ENCODE results near the gene BANF1. TPM values are rescaled to one million over a fixed set of nuclear protein-coding genes. Genes with fewer than 3 reads are reported as not detected.

Gene BANF1
- total and polyA plus RNA-seq, 9 of the 15 experiments (the other 6 are each of a cell fraction or from before 2014, with no cell fraction given) = 108 to 651 (median 263) TPM

DNA sequence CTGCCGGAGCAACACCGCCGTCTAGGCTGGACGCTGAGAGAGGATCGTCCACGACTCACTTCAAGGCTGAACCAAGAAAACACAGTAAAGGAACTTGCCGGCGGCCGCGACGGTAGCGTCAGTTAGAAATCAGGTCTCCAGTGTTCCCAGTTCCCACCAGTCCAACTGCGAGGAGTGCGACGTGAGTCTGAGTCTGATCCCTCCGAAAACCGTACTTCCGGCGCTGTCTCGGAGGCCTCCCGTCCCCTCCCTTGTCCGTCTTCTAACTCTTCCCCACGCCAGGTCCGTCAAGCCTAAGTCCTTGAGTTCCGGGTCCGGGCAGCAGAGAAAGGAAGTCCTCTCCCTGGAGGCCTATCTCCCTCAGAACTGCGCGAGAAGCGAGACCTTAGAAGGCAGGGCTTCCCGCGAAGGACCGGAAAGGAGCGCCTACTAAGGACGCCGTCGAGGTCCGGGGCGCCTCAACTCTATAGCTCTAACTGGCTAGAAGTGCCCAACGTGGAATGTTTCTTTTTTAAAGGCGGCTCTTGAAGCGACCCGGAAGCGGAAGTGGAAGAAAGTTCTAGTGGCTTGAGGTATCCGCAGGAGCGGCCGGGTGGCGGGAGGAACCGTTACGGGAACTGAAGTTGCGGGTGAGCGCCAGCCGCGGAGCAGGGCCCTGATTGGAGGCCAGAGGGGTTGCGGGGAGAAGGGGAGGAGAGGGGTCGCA, at the start of gene BANF1, which contains the start of gene EIF1AD (continued):
- TF ChIP-seq TAF1 (IDR thresholded peaks at IDR 0.05; ENCODE audit: control insufficient read depth, extremely low read depth, insufficient read depth, low read length, severe bottlenecking) (peak; percentile 98), ZZZ3 (IDR thresholded peaks at IDR 0.05) (peak; percentile 86), HLTF (IDR thresholded peaks at IDR 0.05) (peak; percentile 52; the same call in 1 of the 2 replicates), U2AF2 (optimal IDR thresholded peaks at IDR 0.05; ENCODE audit: low read depth, low read length) (no peak), CHD1 (IDR thresholded peaks at IDR 0.05; ENCODE audit: low read length) (peak; percentile 41), NR2F6 (CRISPR knock-in tag; IDR thresholded peaks at IDR 0.05) (no peak), CTBP1 (IDR thresholded peaks at IDR 0.05; ENCODE audit: borderline replicate concordance) (peak; percentile 90), ZNF197 (CRISPR knock-in tag; IDR thresholded peaks at IDR 0.05; ENCODE audit: low read depth) (0 out of 2 replicates have a peak, but pooled peaks have one; percentile 53), RB1 (IDR thresholded peaks at IDR 0.05; ENCODE audit: low read depth) (peak; percentile 71; the same call in 1 of the 2 replicates), ZKSCAN1 (IDR thresholded peaks at IDR 0.05; ENCODE audit: low read depth, low read length) (peak; percentile 71; the same call in 1 of the 2 replicates), NFATC3 (IDR thresholded peaks at IDR 0.05) (peak; percentile 88; the same call in 1 of the 2 replicates), ARNT (IDR thresholded peaks at IDR 0.05) (peak; percentile 78 to 94; a peak in 2 of 4 replicates), GATA2 (CRISPR knock-in tag; IDR thresholded peaks at IDR 0.05) (no peak), ZNF232 (CRISPR knock-in tag; IDR thresholded peaks at IDR 0.05) (no peak), KDM5B (IDR thresholded peaks at IDR 0.05; ENCODE audit: insufficient replicate concordance, low read depth, low read length) (peak; percentile 91), ZNF696 (CRISPR knock-in tag; conservative IDR thresholded peaks at IDR 0.05) (no peak), CBX8 (IDR thresholded peaks at IDR 0.05; ENCODE audit: borderline replicate concordance, extremely low read depth, low read depth, low read length, poor library complexity, severe bottlenecking) (no peak)
- TF ChIP-seq, protein P1, sequence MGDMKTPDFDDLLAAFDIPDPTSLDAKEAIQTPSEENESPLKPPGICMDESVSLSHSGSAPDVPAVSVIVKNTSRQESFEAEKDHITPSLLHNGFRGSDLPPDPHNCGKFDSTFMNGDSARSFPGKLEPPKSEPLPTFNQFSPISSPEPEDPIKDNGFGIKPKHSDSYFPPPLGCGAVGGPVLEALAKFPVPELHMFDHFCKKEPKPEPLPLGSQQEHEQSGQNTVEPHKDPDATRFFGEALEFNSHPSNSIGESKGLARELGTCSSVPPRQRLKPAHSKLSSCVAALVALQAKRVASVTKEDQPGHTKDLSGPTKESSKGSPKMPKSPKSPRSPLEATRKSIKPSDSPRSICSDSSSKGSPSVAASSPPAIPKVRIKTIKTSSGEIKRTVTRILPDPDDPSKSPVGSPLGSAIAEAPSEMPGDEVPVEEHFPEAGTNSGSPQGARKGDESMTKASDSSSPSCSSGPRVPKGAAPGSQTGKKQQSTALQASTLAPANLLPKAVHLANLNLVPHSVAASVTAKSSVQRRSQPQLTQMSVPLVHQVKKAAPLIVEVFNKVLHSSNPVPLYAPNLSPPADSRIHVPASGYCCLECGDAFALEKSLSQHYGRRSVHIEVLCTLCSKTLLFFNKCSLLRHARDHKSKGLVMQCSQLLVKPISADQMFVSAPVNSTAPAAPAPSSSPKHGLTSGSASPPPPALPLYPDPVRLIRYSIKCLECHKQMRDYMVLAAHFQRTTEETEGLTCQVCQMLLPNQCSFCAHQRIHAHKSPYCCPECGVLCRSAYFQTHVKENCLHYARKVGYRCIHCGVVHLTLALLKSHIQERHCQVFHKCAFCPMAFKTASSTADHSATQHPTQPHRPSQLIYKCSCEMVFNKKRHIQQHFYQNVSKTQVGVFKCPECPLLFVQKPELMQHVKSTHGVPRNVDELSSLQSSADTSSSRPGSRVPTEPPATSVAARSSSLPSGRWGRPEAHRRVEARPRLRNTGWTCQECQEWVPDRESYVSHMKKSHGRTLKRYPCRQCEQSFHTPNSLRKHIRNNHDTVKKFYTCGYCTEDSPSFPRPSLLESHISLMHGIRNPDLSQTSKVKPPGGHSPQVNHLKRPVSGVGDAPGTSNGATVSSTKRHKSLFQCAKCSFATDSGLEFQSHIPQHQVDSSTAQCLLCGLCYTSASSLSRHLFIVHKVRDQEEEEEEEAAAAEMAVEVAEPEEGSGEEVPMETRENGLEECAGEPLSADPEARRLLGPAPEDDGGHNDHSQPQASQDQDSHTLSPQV (IDR thresholded peaks at IDR 0.05) = no peak
- TF ChIP-seq, protein P2, sequence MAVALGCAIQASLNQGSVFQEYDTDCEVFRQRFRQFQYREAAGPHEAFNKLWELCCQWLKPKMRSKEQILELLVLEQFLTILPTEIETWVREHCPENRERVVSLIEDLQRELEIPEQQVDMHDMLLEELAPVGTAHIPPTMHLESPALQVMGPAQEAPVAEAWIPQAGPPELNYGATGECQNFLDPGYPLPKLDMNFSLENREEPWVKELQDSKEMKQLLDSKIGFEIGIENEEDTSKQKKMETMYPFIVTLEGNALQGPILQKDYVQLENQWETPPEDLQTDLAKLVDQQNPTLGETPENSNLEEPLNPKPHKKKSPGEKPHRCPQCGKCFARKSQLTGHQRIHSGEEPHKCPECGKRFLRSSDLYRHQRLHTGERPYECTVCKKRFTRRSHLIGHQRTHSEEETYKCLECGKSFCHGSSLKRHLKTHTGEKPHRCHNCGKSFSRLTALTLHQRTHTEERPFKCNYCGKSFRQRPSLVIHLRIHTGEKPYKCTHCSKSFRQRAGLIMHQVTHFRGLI (CRISPR knock-in tag; IDR thresholded peaks at IDR 0.05) = no peak
- TF ChIP-seq, protein P3, sequence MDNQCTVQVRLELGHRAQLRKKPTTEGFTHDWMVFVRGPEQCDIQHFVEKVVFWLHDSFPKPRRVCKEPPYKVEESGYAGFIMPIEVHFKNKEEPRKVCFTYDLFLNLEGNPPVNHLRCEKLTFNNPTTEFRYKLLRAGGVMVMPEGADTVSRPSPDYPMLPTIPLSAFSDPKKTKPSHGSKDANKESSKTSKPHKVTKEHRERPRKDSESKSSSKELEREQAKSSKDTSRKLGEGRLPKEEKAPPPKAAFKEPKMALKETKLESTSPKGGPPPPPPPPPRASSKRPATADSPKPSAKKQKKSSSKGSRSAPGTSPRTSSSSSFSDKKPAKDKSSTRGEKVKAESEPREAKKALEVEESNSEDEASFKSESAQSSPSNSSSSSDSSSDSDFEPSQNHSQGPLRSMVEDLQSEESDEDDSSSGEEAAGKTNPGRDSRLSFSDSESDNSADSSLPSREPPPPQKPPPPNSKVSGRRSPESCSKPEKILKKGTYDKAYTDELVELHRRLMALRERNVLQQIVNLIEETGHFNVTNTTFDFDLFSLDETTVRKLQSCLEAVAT (IDR thresholded peaks at IDR 0.05) = no peak; a peak in 1 of 4 replicates
